Bronchial epithelial cell (primary cell): ENCODE measurements around the gene ATP9A. TPM values are rescaled to one million over a fixed set of nuclear protein-coding genes. Genes with fewer than 3 reads are reported as not detected.

ENCODE experiments used
- DNase-seq: peaks from one replicate; pipeline ENCODE4 v3.0.0-alpha.2; 2010; ENCODE audit warnings: low read depth
- FAIRE-seq: peaks from 2 replicates; lab custom pipeline; 2011; peaks lifted over from hg19 to GRCh38; lab: Jason Lieb, UNC
- H3K27me3 ChIP-seq: 2 replicates; pipeline ENCODE4 v1.5.1; 2011; ENCODE audit warnings: low read length; ENCODE audit not compliant: control insufficient read depth, insufficient read depth
- H3K36me3 ChIP-seq: 2 replicates; pipeline ENCODE4 v1.5.1; 2011; ENCODE audit warnings: low read length; ENCODE audit not compliant: control insufficient read depth, insufficient read depth
- H3K4me3 ChIP-seq: 2 replicates; pipeline ENCODE4 v1.5.1; 2011; ENCODE audit warnings: mild to moderate bottlenecking, low read depth, low read length, control low read depth
- total RNA-seq: library from RNA; depleted of rRNA; stranded (reverse); fragments of >200 nt; gene quantifications from 2 replicates; pipeline ENCODE4 v1.2.1, GENCODE V29; 2014
- TF ChIP-seq, protein P1 (sequence below): IDR thresholded peaks from 2 replicates; pipeline ENCODE4 v1.5.1; 2011; ENCODE audit warnings: mild to moderate bottlenecking, moderate library complexity, low read length, control low read depth, inconsistent platforms; ENCODE audit not compliant: insufficient read depth, severe bottlenecking

Gene ATP9A
- total RNA-seq, 1 donor from 2014 or later, result 26.3 TPM

DNA sequence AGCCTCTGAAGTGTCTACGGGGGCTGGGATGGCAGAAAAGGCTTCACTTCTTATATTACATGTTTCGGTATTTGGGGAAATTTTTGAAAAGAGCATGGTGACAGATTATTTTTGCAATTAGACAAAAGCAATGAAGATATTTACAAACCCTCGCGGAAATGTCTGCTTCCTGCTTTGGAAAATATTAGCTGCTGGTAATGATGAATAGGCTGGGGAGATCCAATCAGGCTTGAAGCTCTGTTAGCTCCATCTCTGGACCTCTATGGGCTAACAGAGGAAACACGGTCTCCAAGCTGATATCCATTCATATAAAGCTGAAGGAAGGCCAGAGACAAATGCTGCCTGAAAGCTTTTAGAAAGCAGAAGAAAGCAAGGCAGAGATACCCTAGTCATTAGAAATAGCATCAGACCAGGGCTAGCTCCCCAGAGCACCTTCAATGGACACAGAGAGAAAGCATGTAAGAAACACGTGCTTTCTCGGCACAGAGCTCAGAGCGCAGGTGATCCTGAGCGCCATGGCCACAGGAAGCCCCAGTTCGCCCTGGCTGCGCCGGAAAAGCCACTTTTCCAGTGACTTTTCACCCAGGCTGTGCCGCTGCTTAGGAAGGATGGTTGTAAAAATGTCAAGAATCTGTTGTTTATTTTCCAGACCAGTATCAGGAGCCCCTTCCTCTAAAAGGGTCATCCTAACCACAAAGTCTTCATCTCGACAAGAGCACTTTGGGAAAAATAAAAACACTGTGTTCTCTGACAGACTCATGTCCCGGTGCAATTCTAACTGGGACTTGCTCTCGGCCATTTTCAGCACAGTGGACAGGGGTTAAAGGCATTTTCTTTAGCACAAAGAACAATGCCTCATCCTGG is 157.2 kb downstream of the ATP9A start:
- DNase-seq, result no peak
- H3K4me3 ChIP-seq, result no peak overlapping the region
- no peaks in the 10 kb centered on the region for H3K36me3 ChIP-seq
- no peak for FAIRE-seq
- no peaks in the 10 kb centered on the region for H3K27me3 ChIP-seq
- TF ChIP-seq, protein P1, sequence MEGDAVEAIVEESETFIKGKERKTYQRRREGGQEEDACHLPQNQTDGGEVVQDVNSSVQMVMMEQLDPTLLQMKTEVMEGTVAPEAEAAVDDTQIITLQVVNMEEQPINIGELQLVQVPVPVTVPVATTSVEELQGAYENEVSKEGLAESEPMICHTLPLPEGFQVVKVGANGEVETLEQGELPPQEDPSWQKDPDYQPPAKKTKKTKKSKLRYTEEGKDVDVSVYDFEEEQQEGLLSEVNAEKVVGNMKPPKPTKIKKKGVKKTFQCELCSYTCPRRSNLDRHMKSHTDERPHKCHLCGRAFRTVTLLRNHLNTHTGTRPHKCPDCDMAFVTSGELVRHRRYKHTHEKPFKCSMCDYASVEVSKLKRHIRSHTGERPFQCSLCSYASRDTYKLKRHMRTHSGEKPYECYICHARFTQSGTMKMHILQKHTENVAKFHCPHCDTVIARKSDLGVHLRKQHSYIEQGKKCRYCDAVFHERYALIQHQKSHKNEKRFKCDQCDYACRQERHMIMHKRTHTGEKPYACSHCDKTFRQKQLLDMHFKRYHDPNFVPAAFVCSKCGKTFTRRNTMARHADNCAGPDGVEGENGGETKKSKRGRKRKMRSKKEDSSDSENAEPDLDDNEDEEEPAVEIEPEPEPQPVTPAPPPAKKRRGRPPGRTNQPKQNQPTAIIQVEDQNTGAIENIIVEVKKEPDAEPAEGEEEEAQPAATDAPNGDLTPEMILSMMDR, result no peak

DNA sequence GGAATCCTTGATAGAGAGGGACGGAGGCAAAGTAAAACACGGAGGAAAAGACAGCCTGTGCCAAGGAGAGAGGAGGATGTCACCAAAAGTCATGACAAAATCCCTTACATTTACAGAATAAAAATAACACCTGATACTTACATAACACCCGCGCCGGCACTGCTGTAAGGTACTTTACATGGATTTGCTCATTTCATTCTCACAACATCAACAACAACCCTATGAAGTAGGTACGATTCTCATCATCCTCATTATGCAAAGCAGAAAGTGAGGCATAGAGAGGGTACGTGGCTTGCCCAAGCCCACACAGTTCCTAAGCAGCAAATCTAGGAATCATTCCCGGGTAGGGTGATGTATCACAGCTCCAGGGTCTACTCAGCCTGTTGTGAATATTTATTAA is 158.1 kb downstream of the ATP9A start:
- TF ChIP-seq, protein P1, result no peak
- DNase-seq, result no peak
- no peaks in the 10 kb centered on the region for H3K36me3 ChIP-seq
- no peak overlapping the region for H3K4me3 ChIP-seq
- no peaks in the 10 kb centered on the region for H3K27me3 ChIP-seq
- no peak for FAIRE-seq

DNA sequence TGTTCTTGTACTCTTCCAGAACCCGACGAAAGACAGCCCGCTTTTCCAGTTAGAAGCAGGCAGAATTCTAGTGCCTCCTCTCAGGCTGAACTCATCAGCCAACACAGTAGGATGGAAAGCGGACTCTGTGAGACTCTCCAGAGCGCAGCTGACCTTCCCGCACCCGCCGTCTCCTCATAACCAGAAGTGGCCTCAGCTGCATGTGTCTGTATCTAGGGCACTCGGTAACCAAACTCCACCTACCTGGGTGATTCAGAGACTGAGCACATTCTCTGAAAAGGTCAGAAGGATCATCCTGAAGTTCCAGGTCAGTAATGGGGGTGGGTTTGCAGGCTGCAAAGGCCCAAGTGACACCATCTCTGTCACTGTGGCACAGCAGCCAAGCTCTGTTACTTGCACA is 158.9 kb downstream of the ATP9A start:
- H3K4me3 ChIP-seq, result no peak overlapping the region
- peak; percentile 76 for FAIRE-seq
- TF ChIP-seq, protein P1, result no peak

DNA sequence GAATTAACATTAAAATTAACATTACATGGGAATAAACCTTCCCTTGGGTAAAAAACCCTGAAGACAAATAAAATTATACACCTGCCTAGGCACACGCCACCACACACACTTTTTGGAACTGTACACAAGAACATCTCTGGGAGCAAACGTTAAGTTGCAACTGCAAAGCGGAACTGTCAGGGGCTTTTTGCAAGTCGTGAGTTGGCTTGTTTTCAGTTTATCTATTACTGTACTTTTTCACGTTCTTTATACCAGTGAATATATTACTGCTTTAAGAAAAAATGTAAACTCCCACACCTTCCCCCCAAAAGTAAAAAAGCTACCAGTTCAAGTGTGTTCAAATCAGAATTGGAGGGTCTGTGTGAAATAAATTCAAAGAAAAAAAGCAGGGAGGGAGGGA is 160.1 kb downstream of the ATP9A start:
- Histone ChIP-seq H3K27me3 (no peaks in the 10 kb centered on the region), H3K4me3 (no peak overlapping the region), H3K36me3 (no peaks in the 10 kb centered on the region)
- FAIRE-seq (no peak), DNase-seq (no peak)
- TF ChIP-seq, protein P1, result no peak

More for the DNA sequence above, 158.9 kb downstream of the ATP9A start:
- no peaks in the 10 kb centered on the region for H3K36me3 ChIP-seq
- no peaks in the 10 kb centered on the region for H3K27me3 ChIP-seq
- DNase-seq, result no peak

DNA sequence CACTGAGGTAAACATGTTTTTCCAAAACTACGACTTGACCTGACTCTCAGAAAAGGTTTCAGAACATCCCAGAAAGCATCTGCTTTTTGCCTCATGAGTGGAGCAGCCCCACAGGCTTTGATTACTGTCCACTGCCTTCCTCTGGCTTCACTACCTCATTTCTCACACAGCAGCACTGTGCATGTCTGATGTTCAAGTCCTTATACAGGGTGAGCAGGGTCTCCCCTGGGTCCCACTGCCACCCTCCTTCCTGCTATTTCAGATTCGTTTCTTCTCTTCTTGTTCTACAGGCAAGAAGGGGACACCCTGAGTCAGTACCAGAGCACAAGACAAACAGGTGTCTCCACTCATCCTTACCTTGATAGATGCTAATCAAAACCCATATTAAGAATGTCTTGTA is 161.0 kb downstream of the ATP9A start:
- DNase-seq (no peak), FAIRE-seq (no peak)
- Histone ChIP-seq H3K36me3 (no peaks in the 10 kb centered on the region), H3K4me3 (no peak overlapping the region), H3K27me3 (no peaks in the 10 kb centered on the region)
- TF ChIP-seq, protein P1, result no peak
